ENCODE results near the gene SPDYE2B. TPM values are rescaled to one million over a fixed set of nuclear protein-coding genes. Genes with fewer than 3 reads are reported as not detected.
"Not testable (repeated sequence)": the region's sequence is repeated elsewhere in the genome, so short reads cannot be mapped to it uniquely, and the experiment has no call there.

Gene SPDYE2B
- total RNA-seq, 1 donor from 2014 or later: not detected

- H3K4me3 Mint-ChIP-seq; H3K27me3 Mint-ChIP-seq; H3K4me1 Mint-ChIP-seq (ENCODE audit: unreplicated experiment); H3K27ac Mint-ChIP-seq; H3K9me3 Mint-ChIP-seq; DNase-seq (ENCODE audit: extremely low spot score, unreplicated experiment); H3K36me3 Mint-ChIP-seq: not testable (repeated sequence)
Measured at GRCh38 chr7:102618122-102618521, 32.0 kb upstream of the SPDYE2B start.

- H3K4me1 Mint-ChIP-seq (ENCODE audit: unreplicated experiment); H3K9me3 Mint-ChIP-seq; H3K27ac Mint-ChIP-seq; H3K4me3 Mint-ChIP-seq; H3K36me3 Mint-ChIP-seq; H3K27me3 Mint-ChIP-seq; DNase-seq (ENCODE audit: extremely low spot score, unreplicated experiment): not testable (repeated sequence)
Measured at GRCh38 chr7:102627271-102627904, 22.7 kb upstream of the SPDYE2B start.

GRCh38 chr7:102630622-102631021 is 19.5 kb upstream of the SPDYE2B start:
- H3K9me3 Mint-ChIP-seq; H3K4me3 Mint-ChIP-seq; DNase-seq (ENCODE audit: extremely low spot score, unreplicated experiment); H3K27ac Mint-ChIP-seq; H3K36me3 Mint-ChIP-seq; H3K27me3 Mint-ChIP-seq; H3K4me1 Mint-ChIP-seq (ENCODE audit: unreplicated experiment): not testable (repeated sequence)

GRCh38 chr7:102634299-102634698 is 15.8 kb upstream of the SPDYE2B start:
- H3K9me3 Mint-ChIP-seq; H3K27ac Mint-ChIP-seq; H3K4me1 Mint-ChIP-seq (ENCODE audit: unreplicated experiment); DNase-seq (ENCODE audit: extremely low spot score, unreplicated experiment); H3K36me3 Mint-ChIP-seq; H3K4me3 Mint-ChIP-seq; H3K27me3 Mint-ChIP-seq: not testable (repeated sequence)

- not testable (repeated sequence) for H3K27me3 Mint-ChIP-seq; H3K36me3 Mint-ChIP-seq; DNase-seq (ENCODE audit: extremely low spot score, unreplicated experiment); H3K9me3 Mint-ChIP-seq; H3K4me1 Mint-ChIP-seq (ENCODE audit: unreplicated experiment); H3K4me3 Mint-ChIP-seq; H3K27ac Mint-ChIP-seq
Measured at GRCh38 chr7:102635354-102635753, 14.8 kb upstream of the SPDYE2B start.

- H3K27ac Mint-ChIP-seq; H3K4me1 Mint-ChIP-seq (ENCODE audit: unreplicated experiment); H3K4me3 Mint-ChIP-seq; H3K27me3 Mint-ChIP-seq; H3K36me3 Mint-ChIP-seq; DNase-seq (ENCODE audit: extremely low spot score, unreplicated experiment); H3K9me3 Mint-ChIP-seq: not testable (repeated sequence)
Measured at GRCh38 chr7:102636956-102637355, 13.2 kb upstream of the SPDYE2B start.

GRCh38 chr7:102638848-102639247 is 11.3 kb upstream of the SPDYE2B start:
- H3K27ac Mint-ChIP-seq; H3K36me3 Mint-ChIP-seq; H3K4me1 Mint-ChIP-seq (ENCODE audit: unreplicated experiment); H3K27me3 Mint-ChIP-seq; H3K9me3 Mint-ChIP-seq; H3K4me3 Mint-ChIP-seq; DNase-seq (ENCODE audit: extremely low spot score, unreplicated experiment): not testable (repeated sequence)

- H3K9me3 Mint-ChIP-seq; DNase-seq (ENCODE audit: extremely low spot score, unreplicated experiment); H3K27ac Mint-ChIP-seq; H3K27me3 Mint-ChIP-seq; H3K36me3 Mint-ChIP-seq; H3K4me3 Mint-ChIP-seq; H3K4me1 Mint-ChIP-seq (ENCODE audit: unreplicated experiment): not testable (repeated sequence)
Measured at GRCh38 chr7:102642691-102643090, 7.4 kb upstream of the SPDYE2B start, which contains the start of gene UPK3BL1. Gene UPK3BL1 (minus strand): TSS chr7:102642791. CDS start chr7:102642741, 50 bp downstream.

- not testable (repeated sequence) for H3K4me3 Mint-ChIP-seq; H3K4me1 Mint-ChIP-seq (ENCODE audit: unreplicated experiment); H3K9me3 Mint-ChIP-seq; DNase-seq (ENCODE audit: extremely low spot score, unreplicated experiment); H3K27ac Mint-ChIP-seq; H3K27me3 Mint-ChIP-seq; H3K36me3 Mint-ChIP-seq
Measured at GRCh38 chr7:102643404-102643803, 6.7 kb upstream of the SPDYE2B start.

- not testable (repeated sequence) for H3K4me1 Mint-ChIP-seq (ENCODE audit: unreplicated experiment); DNase-seq (ENCODE audit: extremely low spot score, unreplicated experiment); H3K4me3 Mint-ChIP-seq; H3K9me3 Mint-ChIP-seq; H3K27ac Mint-ChIP-seq; H3K27me3 Mint-ChIP-seq; H3K36me3 Mint-ChIP-seq
Measured at GRCh38 chr7:102647813-102648212, 2.3 kb upstream of the SPDYE2B start.

- H3K36me3 Mint-ChIP-seq; H3K27me3 Mint-ChIP-seq; H3K27ac Mint-ChIP-seq; H3K4me1 Mint-ChIP-seq (ENCODE audit: unreplicated experiment); DNase-seq (ENCODE audit: extremely low spot score, unreplicated experiment); H3K4me3 Mint-ChIP-seq; H3K9me3 Mint-ChIP-seq: not testable (repeated sequence)
Measured at GRCh38 chr7:102664765-102665164, 14.6 kb downstream of the SPDYE2B start.

- H3K36me3 Mint-ChIP-seq; H3K27ac Mint-ChIP-seq; DNase-seq (ENCODE audit: extremely low spot score, unreplicated experiment); H3K27me3 Mint-ChIP-seq; H3K4me1 Mint-ChIP-seq (ENCODE audit: unreplicated experiment); H3K4me3 Mint-ChIP-seq; H3K9me3 Mint-ChIP-seq: not testable (repeated sequence)
Measured at GRCh38 chr7:102666850-102667249, 16.7 kb downstream of the SPDYE2B start.

- not testable (repeated sequence) for H3K36me3 Mint-ChIP-seq; H3K27ac Mint-ChIP-seq; H3K27me3 Mint-ChIP-seq; H3K9me3 Mint-ChIP-seq; H3K4me1 Mint-ChIP-seq (ENCODE audit: unreplicated experiment); DNase-seq (ENCODE audit: extremely low spot score, unreplicated experiment); H3K4me3 Mint-ChIP-seq
Measured at GRCh38 chr7:102667523-102667922, 17.4 kb downstream of the SPDYE2B start.

All from type B pancreatic cell (in vitro differentiated cells).